Mesothelial cell of epicardium (in vitro differentiated cells): ENCODE results near the gene CD84. TPM values are rescaled to one million over a fixed set of nuclear protein-coding genes. Genes with fewer than 3 reads are reported as not detected.

Experiments
- DNase-seq, 2 experiments: peaks; one replicate each; pipeline ENCODE4 v3.0.0; 2021; ENCODE audit warnings: low spot score in 2 of 2; ENCODE audit not compliant: unreplicated experiment in 2 of 2
- H3K27ac Mint-ChIP-seq: 2 replicates; pipeline ENCODE4 v1.8.0; 2021; ENCODE audit warnings: mixed read lengths
- H3K27me3 Mint-ChIP-seq: 2 replicates; pipeline ENCODE4 v1.8.0; 2021; ENCODE audit warnings: low read depth, mixed read lengths
- H3K36me3 Mint-ChIP-seq: 2 replicates; pipeline ENCODE4 v1.8.0; 2021; ENCODE audit warnings: mixed read lengths
- H3K4me1 Mint-ChIP-seq: 2 replicates; pipeline ENCODE4 v1.8.0; 2021; ENCODE audit warnings: mixed read lengths
- H3K4me3 Mint-ChIP-seq: 2 replicates; pipeline ENCODE4 v1.8.0; 2021; ENCODE audit warnings: mild to moderate bottlenecking, moderate library complexity, mixed read lengths
- H3K9me3 Mint-ChIP-seq: 2 replicates; pipeline ENCODE4 v1.8.0; 2021; ENCODE audit warnings: mixed read lengths
- CTCF ChIP-seq: fragments of 200-600 bp; sonication (generic); IDR thresholded peaks from one replicate; pipeline ENCODE4 v1.5.0; 2021; ENCODE audit warnings: antibody characterized with exemption; ENCODE audit not compliant: unreplicated experiment
- total RNA-seq: library from RNA; stranded (reverse); gene quantifications from 3 replicates; pipeline ENCODE4 v1.2.1, GENCODE V29; 2021

CD84 gene
- total RNA-seq, 1 donor from 2014 or later: not detected

GRCh38 chr1:160491981-160492380, 87.3 kb downstream of the CD84 start:
- Mint-ChIP-seq H3K36me3 (no peaks in the 10 kb centered on the region), H3K27me3 (peaks cover 20% of the 10 kb centered on the region), H3K4me1 (no peaks in the 10 kb centered on the region), H3K27ac (no peak overlapping the region), H3K4me3 (no peak overlapping the region), H3K9me3 (no peaks in the 10 kb centered on the region)
- TF ChIP-seq CTCF: no peak
- no peak for DNase-seq

Other genes with a start within 250 kb of the CD84 start
- 178 to 183 TPM (median 180 TPM) in 3 replicates for gene COPA, start 236.2 kb downstream of the CD84 start, total RNA-seq
- 94.6 to 106 TPM (median 104 TPM) in 3 replicates for gene NCSTN, start 236.1 kb downstream of the CD84 start, total RNA-seq
- 0.27 to 0.38 TPM (median 0.32 TPM) in 3 replicates for gene NHLH1, start 212.4 kb downstream of the CD84 start, total RNA-seq
- 55.5 to 59.5 TPM (median 57.2 TPM) in 3 replicates for gene VANGL2, start 178.9 kb downstream of the CD84 start, total RNA-seq
- gene SLAMF6, start 56.2 kb downstream of the CD84 start, total RNA-seq: not detected in 3 replicates
- not detected in 3 replicates for gene SLAMF1, start 67.5 kb upstream of the CD84 start, total RNA-seq
- 0.31 to 0.57 TPM (median 0.56 TPM) in 3 replicates for gene CD48, start 132.3 kb upstream of the CD84 start, total RNA-seq
- not detected in 3 replicates for gene SLAMF7, start 159.8 kb upstream of the CD84 start, total RNA-seq
- gene LY9, start 216.7 kb upstream of the CD84 start, total RNA-seq: not detected in 3 replicates